DMS 273 (cell line): ENCODE data around the gene SCAPER.
A peak's percentile ranks its signal among the peaks of the same experiment; 100 is the strongest.

ENCODE experiments used
- DNase-seq: peaks from one replicate; lab custom pipeline; 2025; ENCODE audit not compliant: unreplicated experiment; lab: John Stamatoyannopoulos, UW

SCAPER gene, protein sequence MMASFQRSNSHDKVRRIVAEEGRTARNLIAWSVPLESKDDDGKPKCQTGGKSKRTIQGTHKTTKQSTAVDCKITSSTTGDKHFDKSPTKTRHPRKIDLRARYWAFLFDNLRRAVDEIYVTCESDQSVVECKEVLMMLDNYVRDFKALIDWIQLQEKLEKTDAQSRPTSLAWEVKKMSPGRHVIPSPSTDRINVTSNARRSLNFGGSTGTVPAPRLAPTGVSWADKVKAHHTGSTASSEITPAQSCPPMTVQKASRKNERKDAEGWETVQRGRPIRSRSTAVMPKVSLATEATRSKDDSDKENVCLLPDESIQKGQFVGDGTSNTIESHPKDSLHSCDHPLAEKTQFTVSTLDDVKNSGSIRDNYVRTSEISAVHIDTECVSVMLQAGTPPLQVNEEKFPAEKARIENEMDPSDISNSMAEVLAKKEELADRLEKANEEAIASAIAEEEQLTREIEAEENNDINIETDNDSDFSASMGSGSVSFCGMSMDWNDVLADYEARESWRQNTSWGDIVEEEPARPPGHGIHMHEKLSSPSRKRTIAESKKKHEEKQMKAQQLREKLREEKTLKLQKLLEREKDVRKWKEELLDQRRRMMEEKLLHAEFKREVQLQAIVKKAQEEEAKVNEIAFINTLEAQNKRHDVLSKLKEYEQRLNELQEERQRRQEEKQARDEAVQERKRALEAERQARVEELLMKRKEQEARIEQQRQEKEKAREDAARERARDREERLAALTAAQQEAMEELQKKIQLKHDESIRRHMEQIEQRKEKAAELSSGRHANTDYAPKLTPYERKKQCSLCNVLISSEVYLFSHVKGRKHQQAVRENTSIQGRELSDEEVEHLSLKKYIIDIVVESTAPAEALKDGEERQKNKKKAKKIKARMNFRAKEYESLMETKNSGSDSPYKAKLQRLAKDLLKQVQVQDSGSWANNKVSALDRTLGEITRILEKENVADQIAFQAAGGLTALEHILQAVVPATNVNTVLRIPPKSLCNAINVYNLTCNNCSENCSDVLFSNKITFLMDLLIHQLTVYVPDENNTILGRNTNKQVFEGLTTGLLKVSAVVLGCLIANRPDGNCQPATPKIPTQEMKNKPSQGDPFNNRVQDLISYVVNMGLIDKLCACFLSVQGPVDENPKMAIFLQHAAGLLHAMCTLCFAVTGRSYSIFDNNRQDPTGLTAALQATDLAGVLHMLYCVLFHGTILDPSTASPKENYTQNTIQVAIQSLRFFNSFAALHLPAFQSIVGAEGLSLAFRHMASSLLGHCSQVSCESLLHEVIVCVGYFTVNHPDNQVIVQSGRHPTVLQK (N-terminal part only)

DNA sequence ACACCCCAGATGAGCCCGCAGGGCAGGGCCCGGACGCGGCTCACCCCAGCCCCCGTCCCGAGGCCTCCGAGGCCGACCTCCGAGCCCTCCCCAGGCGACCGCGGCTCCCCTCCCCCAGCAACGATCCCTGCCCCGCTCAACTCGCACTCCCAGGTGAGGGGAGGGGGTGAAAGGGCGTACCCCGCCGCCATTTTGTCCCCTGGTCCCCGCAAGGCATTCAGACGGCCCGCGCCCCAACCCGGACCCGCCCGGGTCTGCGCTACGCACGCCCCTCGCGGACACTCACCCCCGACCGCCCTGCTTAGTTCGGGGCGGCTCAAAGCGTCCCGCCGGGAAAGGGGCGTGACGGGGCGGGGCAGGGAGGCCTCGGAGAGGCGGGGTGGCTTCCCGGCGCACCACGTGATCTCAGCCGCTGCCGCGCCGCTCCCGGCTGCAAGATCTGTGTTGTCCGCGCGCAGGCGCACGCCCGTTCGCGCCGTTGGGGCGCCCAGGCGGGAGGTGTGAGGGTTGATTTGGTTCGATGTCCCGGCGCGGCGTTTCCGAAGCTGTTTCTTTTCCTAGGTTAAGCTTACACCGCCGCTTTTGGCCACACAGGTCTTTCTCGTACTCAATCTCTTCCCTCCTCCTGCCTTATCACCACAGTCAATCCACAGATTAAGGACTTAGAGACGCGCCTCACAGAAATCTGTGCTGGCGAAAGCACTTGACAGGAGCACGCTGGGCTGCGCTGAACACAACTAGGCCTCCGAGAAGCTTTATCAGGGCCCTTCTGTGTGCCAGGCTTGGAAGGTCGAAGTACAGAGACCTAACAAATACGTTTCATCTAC is at the start of gene SCAPER:
SCAPER (minus strand) TSS at position 328 of the 827 bp plus-strand sequence. CDS start 21,523 bp downstream, outside the sequence.
- DNase-seq, result peak; percentile 95

DNA sequence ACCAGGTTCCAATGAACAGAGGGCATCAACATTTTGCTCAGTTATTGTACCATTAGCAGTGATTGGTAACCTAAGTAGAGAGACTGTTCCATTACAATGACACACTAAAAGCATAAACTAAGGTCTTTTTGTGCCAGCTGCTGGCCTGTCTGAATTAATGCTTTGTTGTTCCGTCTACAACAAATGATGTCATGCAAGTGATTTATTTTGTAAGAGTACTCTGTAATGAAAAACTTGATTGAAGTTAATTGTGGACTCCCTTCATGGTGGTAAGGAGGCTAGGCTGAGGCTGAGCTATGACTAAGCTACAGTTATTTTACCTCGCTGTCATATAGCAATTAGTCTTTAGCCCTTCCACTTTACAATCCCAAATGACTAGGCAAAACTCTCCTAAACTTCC is 49.6 kb upstream of the SCAPER start:
- DNase-seq, result no peak

DNA sequence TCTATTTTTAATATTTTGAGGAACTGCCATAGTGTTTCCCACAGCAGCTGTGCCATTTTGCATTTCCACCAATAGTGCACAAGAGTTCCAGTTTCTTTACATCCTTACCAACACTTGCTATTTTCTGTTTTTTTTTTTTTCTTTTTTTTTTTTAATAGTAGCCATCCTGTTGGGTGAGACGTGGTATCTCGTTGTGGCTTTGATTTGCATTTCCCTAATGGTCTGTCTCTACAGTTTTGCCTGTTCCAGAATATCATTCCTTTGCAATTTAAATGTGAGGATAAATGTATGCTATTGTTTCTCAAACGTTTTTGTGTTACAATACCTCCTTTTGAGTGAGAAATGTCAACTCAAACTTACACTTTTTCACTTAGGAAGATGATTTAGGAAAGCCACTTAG is 48.8 kb upstream of the SCAPER start:
- DNase-seq, result no peak

DNA sequence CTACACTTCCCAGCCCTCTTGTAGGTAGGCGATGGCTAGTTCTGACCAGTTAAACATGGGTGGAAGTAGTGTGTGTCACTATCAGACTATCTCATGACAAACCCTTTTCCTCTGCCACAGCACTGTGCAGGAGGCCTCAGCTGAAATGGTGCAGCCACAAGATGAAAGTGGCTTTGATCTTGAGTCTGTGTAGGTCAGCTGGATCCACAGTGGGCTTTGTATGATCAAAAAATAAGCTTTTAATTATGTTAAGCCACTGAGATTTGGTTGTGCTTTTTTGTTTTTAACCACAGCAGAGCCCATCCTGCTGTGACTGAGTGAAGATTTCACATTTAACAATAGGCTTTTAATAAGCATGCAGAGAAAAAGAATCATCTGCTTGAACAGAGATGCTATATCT is 46.1 kb upstream of the SCAPER start:
- no peak for DNase-seq

DNA sequence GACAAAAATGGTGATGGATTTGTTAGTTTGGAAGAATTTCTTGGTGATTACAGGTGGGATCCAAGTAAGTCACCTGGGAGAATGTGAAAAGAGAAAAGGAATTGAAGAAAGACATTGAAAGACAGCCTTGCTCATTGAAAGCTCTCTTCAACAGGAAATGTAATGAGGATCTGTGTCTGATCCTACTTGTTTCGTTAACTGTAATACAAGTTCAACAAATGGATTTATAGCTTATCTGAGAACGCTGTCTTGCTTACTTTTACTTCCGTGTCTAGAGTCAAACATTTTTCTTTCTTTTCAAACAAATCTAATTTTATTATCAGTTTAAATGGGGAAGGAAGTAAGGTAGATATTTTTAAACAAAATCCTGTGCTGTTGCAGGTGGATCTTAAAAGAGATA is 42.3 kb upstream of the SCAPER start:
- DNase-seq, result no peak

DNA sequence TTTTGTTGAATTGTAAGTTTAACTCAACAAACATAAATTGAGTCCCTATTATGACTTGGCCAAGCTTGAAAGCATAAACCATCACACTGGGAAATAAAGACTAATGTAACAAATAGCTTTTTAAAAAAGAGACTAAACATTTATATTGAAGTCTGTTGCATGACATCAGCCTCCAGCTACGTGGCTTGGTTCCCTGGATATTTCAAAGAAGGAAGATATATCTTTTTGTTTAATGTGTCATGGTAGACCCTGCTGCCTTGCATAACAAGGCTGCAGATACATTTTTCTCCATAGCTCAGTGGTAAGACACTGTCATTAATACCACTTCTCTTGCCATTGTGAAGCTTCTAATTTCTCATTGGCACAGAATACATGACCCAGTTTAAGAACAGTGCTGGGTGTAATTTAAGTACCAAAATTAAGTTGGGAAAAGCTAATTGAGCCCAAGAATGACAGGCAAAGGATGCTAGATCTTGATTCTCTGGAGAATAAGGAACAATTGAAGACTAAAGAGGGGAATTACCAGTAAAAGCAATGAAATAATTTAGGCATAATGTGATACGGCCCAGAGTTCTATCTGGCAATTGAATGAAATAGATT is 40.5 kb upstream of the SCAPER start:
- no peak for DNase-seq

DNA sequence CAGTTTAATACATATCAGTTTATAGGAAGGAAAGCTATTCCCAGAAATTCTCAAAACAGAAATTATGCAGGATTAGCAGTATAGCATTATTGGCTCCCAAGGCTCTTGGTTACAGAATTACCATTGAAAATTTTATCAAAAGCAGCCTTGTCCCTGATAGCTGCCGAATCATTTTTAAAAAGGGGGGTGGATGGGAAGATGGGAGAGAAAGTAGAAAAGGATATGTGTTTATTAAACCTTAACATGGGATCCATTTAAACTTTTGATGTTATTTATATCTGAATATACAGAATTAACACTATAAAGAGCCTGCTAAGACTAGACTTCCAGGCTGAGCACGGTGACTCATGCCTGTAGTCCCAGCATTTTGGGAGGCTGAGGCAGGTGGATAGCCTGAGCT is 37.2 kb upstream of the SCAPER start:
- DNase-seq, result no peak

DNA sequence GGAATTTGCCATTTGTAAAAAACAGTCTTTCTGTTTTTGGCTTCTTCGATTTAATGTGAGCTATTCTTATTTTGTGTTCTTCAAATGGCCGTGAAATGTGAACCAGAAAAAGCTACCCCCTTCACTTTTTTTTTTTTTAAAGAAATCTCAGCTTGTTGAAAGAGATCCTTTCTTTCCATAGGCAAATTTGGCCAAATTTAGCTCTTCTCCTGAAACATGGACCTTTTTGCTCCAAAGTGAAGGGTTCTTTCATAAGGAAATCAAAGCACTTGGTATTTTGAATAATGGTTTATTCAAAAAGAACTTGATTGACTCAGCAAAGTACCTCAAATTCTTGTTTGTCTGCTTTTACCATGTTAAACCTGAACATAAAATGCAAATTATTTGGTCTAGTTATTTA is 36.5 kb upstream of the SCAPER start:
- DNase-seq, result no peak

DNA sequence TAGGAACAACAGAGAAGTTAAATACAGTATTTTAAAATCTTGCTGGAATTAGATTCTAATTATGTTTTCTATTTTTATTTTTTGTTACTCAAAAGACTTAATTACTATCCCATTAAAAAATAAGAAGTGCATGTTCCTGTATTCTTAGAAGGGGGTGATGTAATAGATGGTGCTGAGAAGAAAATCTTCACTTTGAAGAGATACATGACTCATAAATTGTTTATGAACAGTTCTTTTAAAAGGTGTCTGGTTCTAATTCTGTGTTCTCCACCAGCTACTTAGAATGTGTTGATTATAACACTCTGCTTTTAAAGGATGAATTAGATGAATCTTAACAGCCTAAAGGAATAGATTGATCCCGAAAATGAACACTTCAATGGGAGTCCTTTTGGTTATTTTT is 34.6 kb upstream of the SCAPER start:
- DNase-seq, result no peak

DNA sequence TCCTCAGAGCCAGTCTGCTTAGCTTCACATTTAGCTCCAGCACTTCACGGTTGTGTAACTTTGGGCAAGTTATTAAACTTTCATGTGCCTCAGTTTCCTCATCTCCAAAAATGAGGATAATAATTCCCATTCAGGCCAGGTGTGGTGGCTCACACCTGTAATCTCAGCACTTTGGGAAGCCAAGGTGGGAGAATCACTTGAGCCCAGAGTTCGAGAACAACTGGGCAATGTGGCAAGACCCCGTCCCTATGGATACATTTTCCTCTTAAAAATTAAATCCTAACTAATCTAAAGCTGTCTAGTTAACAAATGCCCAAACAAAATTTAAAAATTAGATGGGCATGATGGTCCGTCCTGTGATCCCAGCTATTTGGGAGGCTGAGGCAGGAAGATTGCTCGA is 33.6 kb upstream of the SCAPER start:
- no peak for DNase-seq

DNA sequence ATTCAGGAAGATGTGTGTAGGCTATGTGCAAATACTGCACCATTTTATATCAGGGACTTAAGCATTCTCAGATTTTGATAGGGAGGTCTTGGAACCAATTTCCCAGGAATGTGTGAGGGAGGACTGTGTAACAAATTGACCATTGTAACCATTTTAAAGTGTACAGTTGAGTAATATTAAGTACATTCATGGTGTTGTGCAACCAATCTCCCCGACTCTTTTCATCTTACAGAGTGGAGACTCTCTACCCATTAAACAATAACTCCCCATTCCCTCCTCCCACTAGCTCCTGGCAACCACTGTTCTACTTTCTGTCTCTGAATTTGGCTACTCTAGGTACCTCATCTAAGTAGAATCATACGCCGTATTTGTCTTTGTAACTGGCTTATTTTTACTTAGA is 31.5 kb upstream of the SCAPER start:
- DNase-seq, result no peak

DNA sequence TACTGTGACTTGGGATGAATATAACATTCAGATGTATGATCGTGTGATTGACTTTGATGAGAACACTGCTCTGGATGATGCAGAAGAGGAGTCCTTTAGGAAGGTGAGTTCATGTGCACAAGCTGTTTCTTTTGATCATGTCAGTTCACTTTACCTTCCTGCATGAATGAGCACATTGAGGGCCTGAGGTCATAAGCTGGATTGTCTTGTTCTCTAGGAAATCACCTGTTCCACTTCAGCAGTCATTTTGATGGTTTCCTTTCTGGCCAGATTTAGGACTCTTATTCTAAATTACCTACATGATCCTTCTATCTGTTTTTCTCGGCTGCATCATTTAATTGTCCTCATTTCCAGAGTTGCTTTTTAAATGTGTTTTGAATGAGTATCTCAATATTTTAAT is 30.5 kb upstream of the SCAPER start:
- DNase-seq, result no peak

DNA sequence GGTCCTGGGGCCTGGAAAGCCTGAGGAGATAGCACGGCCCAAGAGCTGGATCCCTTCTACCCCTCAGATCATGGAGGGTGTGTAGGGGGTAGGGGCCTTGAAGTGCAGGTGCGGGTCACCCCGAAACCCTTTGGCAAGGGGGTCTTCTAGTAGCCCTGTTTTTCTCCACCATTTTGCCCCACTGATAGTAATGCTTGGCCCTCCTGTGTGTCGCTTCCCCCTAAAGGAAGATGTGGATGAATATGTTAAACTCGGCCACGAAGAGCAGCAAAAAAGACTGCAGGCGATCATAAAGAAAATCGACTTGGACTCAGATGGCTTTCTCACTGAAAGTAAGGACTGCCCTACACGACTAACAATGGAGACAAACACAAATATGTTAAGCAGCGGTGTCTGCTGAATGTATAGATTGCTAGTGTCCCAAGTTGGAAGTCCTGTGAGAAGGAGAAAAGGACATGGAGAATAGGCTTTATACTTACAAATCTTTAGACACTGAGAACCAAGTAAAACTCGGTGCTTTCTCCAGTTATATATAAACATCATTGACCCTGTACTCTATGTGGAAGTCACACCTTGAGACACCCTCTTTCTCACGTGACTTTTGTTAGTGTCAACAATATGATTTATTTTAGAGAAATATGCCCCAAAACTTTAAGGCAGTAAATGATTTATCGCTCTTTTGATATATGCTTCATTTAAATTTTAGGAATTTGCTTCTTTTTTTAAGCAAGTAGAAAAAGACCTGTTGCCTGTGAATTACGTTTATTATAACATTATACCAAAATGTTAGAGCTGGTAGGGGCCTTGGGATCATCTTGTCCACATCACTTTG is 27.2 kb upstream of the SCAPER start:
- DNase-seq, result peak; percentile 18

DNA sequence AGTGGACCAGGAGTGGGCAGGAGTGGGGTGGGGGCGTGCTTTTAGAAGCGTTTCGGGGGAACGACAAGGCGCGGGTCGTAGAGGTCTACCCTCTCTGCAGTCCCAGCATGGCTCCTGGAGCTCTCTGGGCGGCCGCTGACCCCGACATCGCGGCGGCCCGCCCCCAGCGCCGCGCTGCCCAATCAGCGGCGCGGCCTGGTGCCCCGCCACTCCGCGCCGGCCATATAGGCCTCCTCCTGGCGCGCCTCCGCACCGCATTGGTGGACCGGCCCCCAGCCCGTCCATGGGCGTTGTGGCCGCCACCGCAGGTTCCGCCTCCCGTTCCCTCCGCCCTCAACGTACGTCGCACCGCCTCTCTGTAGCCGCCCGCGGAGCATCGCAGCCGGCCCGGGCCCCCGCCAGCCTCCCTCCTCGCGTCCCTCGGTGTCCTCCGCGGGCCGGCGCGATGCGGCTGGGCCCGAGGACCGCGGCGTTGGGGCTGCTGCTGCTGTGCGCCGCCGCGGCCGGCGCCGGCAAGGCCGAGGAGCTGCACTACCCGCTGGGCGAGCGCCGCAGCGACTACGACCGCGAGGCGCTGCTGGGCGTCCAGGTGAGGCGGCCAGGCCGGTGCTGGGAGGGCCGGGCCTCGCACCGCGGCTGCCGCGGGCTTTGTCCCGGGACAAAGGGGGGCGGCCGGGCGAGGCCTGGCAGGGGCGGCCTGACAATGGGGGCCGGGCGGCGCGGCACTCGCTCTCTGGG is 26.4 kb upstream of the SCAPER start, which contains the start of gene RCN2:
RCN2 (plus strand) TSS at position 353 of the 738 bp plus-strand sequence; CDS start at position 446, 93 bp downstream.
- peak; percentile 96 for DNase-seq

DNA sequence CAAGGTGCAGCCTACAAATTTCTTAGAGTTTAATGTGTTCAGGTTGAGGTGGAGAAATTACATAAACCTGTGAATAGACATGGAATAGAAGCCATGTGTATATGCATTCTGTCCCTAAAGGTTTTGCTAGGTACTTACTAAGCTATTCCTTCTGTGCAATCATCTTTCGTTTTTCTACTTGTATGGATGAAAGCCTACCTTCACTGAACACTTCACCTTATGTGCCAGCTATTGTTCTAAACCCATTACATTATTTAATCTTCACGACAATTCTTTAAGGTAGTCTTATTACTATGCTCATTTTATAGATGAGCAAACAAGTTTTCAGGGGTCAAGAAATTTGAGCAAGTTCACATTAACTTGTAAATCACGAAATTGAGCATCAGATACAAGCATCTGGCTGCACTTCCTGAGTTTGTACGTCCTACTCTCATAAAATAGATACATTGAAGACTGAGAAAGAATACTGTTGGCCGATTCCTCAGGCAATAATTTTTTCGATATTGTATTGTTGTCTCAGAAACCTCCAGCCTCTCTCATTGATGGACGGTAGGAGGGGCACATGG is 25.8 kb upstream of the SCAPER start:
- peak; percentile 11 for DNase-seq

DNA sequence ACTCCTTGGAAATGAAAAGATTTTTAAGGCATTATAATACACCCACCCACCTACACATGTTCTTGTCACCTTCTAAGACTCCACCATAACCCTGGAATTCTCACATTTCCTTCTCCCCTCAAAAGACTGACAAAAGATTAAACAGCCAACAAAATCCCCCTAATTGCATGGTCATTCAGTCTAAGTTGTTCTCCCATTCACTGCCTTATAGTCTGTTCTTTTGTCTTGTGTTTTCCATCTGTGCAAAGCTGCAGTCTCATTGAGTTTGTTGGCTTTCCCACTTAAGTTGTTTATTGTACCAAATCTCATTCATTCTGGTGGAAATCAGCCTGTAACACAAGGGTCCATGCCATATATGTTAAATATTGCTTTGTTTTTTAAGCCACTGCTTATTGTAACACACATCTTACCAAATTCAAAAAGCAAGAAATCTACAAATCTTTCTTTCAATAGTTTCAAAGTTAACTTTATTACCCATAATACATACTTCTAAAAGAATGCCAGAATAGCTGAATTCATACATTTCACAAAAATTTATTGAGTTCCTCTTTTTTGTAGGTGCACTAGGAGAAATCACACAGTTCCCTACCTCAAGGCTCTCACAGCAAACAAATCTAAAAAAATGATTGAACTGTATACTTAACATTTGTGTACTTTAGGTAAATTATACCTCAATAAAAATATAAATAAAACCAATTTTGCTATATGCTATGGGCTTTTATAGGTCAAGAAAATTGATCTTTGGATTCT is 24.0 kb upstream of the SCAPER start:
- DNase-seq, result no peak

DNA sequence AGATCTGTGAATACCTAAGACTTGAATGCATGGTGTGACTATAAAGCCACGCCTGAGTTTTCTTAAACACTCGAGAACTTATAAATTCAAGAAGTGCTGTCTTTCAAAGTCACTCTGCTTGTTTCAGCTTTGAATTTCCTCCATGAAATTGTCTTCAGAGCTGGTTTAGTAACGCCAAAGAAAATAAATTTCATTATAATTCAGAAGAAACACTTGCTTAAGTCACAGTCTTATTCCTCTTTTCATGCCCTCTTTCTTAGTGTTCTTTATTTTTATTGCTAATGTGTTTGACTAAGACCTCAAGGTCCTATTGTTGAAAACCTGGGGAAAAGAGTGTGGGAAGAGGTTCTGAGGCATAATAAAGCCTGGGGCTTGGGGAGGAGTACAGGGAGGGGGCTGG is 23.1 kb upstream of the SCAPER start:
- DNase-seq, result no peak
